ENCODE results near the gene MBP. TPM values are rescaled to one million over a fixed set of nuclear protein-coding genes. Genes with fewer than 3 reads are reported as not detected.
A peak's percentile ranks its signal among the peaks of the same experiment; 100 is the strongest.

Gene MBP
- total and polyA plus RNA-seq, 4 experiments from 2014 or later = 92.2 to 187 (median 149) TPM

DNA sequence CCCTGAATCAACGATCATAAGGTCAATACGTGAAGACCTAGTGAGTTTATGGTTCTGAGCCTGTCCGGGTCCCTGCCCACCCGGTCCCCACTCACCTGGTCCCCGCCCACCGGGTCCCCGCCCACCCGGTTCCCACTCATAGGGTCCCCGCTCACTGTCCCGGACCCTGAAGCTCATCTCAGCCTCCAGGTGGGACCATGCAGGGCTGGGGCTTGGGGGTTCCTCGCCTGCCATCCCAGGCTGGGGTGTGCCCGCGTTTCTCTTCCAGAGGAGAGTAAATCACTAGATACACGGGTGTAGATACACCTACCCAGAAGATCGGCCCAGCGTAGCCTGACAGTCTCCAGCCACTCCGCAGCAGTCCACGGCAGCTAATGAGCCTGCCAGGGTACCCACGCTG lies 131.5 kb downstream of the MBP start:
- POLR2A ChIA-PET (ENCODE audit: partially characterized antibody) = interaction anchor here (1.1 to 2.3 kb wide), 7 partner anchors 54 to 210 kb away, joined by 3 to 21 read pairs (median 3); partner anchors contain the start of gene MBP
- peaks cover 16 to 36% (median 23%) of the 10 kb centered on the region in 4 donors for H3K4me1 Mint-ChIP-seq
- H3K9me3 Mint-ChIP-seq = peaks cover 0 to 3% (median 0%) of the 10 kb centered on the region in 8 donors
- peaks cover 16% of the 10 kb centered on the region for H3K4me1 ChIP-seq (ENCODE audit: insufficient read depth, low read length)
- no peaks in the 10 kb centered on the region for H3K36me3 ChIP-seq (ENCODE audit: insufficient read depth, low read length)
- no peak for DNase-seq
- no peaks in the 10 kb centered on the region for H3K27me3 Mint-ChIP-seq
- H3K27ac Mint-ChIP-seq = peak overlapping the region in 1 of 7 donors; percentile 29
- H3K27me3 ChIP-seq (ENCODE audit: insufficient read depth, low read length) = no peaks in the 10 kb centered on the region
- H3K4me3 ChIP-seq (ENCODE audit: low read length in 2 of 2) = no peak overlapping the region
- no peaks in the 10 kb centered on the region for H3K36me3 Mint-ChIP-seq
- H3K4me3 Mint-ChIP-seq = no peak overlapping the region
- CTCF ChIA-PET (ENCODE audit: partially characterized antibody) = interaction anchor here (0.7 to 9.9 kb wide), 52 partner anchors 10 to 619 kb away, joined by 3 to 141 read pairs (median 4); partner anchors contain the start of gene MBP
- H3K9me3 ChIP-seq (ENCODE audit: control insufficient read depth in 1 of 2, low read length in 2 of 2) = no peaks in the 10 kb centered on the region
- intact Hi-C loops (cut with micrococcal nuclease) = loop anchor here (2.0 to 10.0 kb wide), 4 partner anchors 62 to 650 kb away; partner anchors contain the start of gene MBP
- H3K27ac ChIP-seq (ENCODE audit: low read depth, low read length) = no peak overlapping the region

DNA sequence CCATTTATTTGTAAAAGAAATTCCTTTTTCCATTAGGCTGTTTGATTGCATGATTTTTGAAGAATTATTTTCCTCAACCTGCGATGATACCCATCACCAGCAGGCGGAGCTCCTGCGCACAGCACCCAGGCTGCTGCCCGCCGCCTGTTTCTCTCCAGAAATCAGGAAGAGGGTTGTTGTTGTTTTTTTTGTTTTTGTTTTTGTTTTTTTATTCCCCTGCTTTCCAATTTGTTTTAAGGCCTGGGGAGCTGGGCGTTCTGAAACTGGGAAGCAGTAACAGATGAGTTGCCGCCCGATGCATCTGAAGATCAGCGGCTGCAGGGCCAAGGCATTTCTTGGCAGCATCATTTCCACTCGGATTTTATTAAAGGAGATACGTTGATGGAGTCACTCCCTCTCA lies 132.1 kb downstream of the MBP start:
- DNase-seq = peak in 4 of 5 donors; percentile 42 to 55 (median 44)
- Histone ChIP-seq H3K27me3 (ENCODE audit: insufficient read depth, low read length) (no peaks in the 10 kb centered on the region), H3K27ac (ENCODE audit: low read depth, low read length) (no peak overlapping the region), H3K4me3 (ENCODE audit: low read length in 2 of 2) (no peak overlapping the region), H3K4me1 (ENCODE audit: insufficient read depth, low read length) (peaks cover 12% of the 10 kb centered on the region), H3K9me3 (ENCODE audit: control insufficient read depth in 1 of 2, low read length in 2 of 2) (no peaks in the 10 kb centered on the region), H3K36me3 (ENCODE audit: insufficient read depth, low read length) (no peaks in the 10 kb centered on the region)
- Mint-ChIP-seq H3K27me3 (no peaks in the 10 kb centered on the region), H3K4me1 (peaks cover 14 to 31% (median 18%) of the 10 kb centered on the region in 4 donors), H3K4me3 (peak overlapping the region in 1 of 8 donors; percentile 0), H3K36me3 (peaks cover 0 to 3% of the 10 kb centered on the region in 2 donors), H3K27ac (peak overlapping the region in 4 of 7 donors; percentile 16 to 61 (median 32)), H3K9me3 (peaks cover 0 to 2% (median 0%) of the 10 kb centered on the region in 8 donors)
- intact Hi-C loops (cut with micrococcal nuclease) = loop anchor here (1.0 to 10.0 kb wide), 6 partner anchors 55 to 650 kb away; partner anchors contain the start of gene MBP
- POLR2A ChIA-PET (ENCODE audit: partially characterized antibody) = interaction anchor here (1.0 to 2.3 kb wide), 9 partner anchors 12 to 210 kb away, joined by 3 to 21 read pairs (median 3); partner anchors contain the start of gene MBP
- CTCF ChIA-PET (ENCODE audit: partially characterized antibody) = interaction anchor here (0.7 to 9.9 kb wide), 60 partner anchors 9 to 651 kb away, joined by 3 to 141 read pairs (median 4); partner anchors contain the start of gene MBP

DNA sequence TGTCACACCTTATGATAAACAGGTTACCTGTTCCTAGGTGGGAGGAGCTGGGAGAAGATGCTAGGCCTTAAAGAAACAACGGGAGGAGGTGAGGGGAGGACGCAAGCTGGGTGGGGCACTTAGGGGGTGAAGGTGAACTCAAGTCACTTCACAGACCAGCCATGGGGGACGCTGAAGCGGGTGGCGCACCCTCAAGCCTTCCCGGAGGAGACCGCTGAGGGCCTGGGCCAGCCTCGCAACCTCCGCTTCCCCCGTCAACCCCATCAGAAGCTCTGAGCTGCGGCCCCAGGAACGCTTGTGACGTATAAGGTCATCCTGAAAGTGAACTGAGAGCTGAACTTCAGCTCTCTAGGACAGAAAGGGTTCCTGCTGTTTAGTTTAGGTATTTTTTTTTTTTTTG lies 133.5 kb downstream of the MBP start:
- H3K4me1 Mint-ChIP-seq = peaks cover 4 to 17% (median 7%) of the 10 kb centered on the region in 4 donors
- peaks cover 0 to 4% of the 10 kb centered on the region in 2 donors for H3K36me3 Mint-ChIP-seq
- H3K36me3 ChIP-seq (ENCODE audit: insufficient read depth, low read length) = no peaks in the 10 kb centered on the region
- H3K9me3 ChIP-seq (ENCODE audit: control insufficient read depth in 1 of 2, low read length in 2 of 2) = no peaks in the 10 kb centered on the region
- H3K27ac ChIP-seq (ENCODE audit: low read depth, low read length) = no peak overlapping the region
- DNase-seq = no peak
- H3K4me3 Mint-ChIP-seq = no peak overlapping the region
- H3K4me3 ChIP-seq (ENCODE audit: low read length in 2 of 2) = no peak overlapping the region
- intact Hi-C loops (cut with micrococcal nuclease) = no loop called here
- H3K27me3 Mint-ChIP-seq = no peaks in the 10 kb centered on the region
- H3K9me3 Mint-ChIP-seq = peaks cover 0 to 2% (median 0%) of the 10 kb centered on the region in 8 donors
- peak overlapping the region in 1 of 7 donors; percentile 55 for H3K27ac Mint-ChIP-seq
- CTCF ChIA-PET (ENCODE audit: partially characterized antibody) = interaction anchor here (1.0 to 9.9 kb wide), 17 partner anchors 8 to 649 kb away, joined by 3 to 141 read pairs (median 6); no protein-coding TSS in a partner anchor
- H3K4me1 ChIP-seq (ENCODE audit: insufficient read depth, low read length) = no peaks in the 10 kb centered on the region
- no peaks in the 10 kb centered on the region for H3K27me3 ChIP-seq (ENCODE audit: insufficient read depth, low read length)
- POLR2A ChIA-PET (ENCODE audit: partially characterized antibody) = interaction anchor here (1.3 kb wide), 1 partner anchor 124 kb away, joined by 4 read pairs; no protein-coding TSS in a partner anchor

DNA sequence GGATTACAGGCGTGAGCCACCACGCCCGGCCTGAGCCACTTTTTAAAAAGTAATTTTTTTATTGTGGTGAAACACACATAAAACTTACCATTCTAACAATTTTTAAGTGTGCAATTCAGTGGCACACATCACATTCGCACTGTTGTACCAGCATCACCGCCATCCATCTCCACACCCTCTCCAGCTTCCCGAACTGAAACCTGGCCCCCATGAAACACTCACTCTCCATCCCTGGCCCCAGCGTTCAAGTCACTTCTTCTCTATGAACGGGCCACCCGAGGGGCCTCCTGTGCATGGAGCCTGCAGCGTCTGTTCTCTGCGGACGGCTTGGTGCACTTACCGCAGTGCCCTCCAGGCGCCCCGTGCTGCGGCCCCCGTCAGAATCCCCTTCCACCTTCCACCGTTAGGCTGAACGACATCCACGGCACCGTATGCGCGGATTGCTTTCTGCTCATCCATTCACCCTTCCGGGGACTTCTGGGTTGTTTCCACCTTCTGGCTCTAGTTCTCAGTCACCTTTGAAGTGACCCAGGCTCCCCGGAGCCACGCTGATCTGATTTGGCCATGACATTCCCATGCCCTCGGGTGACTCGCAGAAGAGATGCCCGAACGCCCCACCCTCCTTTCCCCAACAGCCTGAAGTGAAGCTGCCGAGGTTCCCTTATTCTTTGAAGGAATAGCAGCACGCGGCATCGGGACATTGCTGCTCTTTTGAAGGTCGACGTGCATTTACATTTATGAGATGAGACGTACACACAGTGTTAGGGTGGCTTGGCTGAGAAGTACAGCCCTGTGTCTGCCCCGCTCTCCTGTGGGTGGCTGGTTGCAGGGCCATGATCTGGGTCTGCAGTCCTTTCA lies 134.4 kb downstream of the MBP start:
- Histone ChIP-seq H3K27ac (ENCODE audit: low read depth, low read length) (no peak overlapping the region), H3K4me1 (ENCODE audit: insufficient read depth, low read length) (no peaks in the 10 kb centered on the region), H3K9me3 (ENCODE audit: control insufficient read depth in 1 of 2, low read length in 2 of 2) (no peaks in the 10 kb centered on the region), H3K36me3 (ENCODE audit: insufficient read depth, low read length) (no peaks in the 10 kb centered on the region), H3K27me3 (ENCODE audit: insufficient read depth, low read length) (no peaks in the 10 kb centered on the region), H3K4me3 (ENCODE audit: low read length in 2 of 2) (no peak overlapping the region)
- Mint-ChIP-seq H3K27me3 (no peaks in the 10 kb centered on the region), H3K9me3 (peaks cover 0 to 2% (median 0%) of the 10 kb centered on the region in 8 donors), H3K36me3 (peaks cover 0 to 4% of the 10 kb centered on the region in 2 donors), H3K27ac (peak overlapping the region in 2 of 7 donors; percentile 29 to 55), H3K4me1 (peaks cover 4 to 16% (median 6%) of the 10 kb centered on the region in 4 donors), H3K4me3 (no peak overlapping the region)
- ChIA-PET POLR2A (ENCODE audit: partially characterized antibody) (interaction anchor here (0.7 kb wide), 1 partner anchor 128 kb away, joined by 4 read pairs; no protein-coding TSS in a partner anchor), CTCF (ENCODE audit: partially characterized antibody) (interaction anchor here (1.4 to 9.9 kb wide), 8 partner anchors 14 to 213 kb away, joined by 3 to 141 read pairs (median 20); no protein-coding TSS in a partner anchor)
- intact Hi-C loops (cut with micrococcal nuclease) = no loop called here
- no peak for DNase-seq

DNA sequence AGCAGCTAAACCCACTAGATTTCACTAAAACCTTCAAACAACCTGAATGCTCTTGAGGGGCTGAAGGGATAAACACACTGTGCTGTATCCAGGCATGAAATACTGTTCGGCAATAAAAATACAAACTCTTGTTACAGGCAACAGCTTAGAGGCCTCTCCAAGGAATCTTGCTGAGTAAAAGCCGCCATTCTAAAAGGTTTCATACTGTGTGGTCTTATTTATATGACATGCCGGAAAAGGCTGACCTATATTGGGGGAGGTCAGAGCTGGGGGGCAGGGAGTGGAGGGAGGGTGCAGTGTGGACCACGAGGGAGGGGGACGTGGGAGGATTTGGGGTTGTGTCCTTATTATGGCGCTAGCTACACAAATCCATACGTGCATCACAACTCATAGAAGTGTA lies 136.2 kb downstream of the MBP start:
- Mint-ChIP-seq H3K27me3 (no peaks in the 10 kb centered on the region), H3K27ac (no peak overlapping the region), H3K36me3 (peaks cover 0 to 4% of the 10 kb centered on the region in 2 donors), H3K4me3 (no peak overlapping the region), H3K9me3 (peaks cover 0 to 2% (median 0%) of the 10 kb centered on the region in 8 donors), H3K4me1 (peaks cover 4 to 11% (median 6%) of the 10 kb centered on the region in 4 donors)
- no peak for DNase-seq
- Histone ChIP-seq H3K4me1 (ENCODE audit: insufficient read depth, low read length) (no peaks in the 10 kb centered on the region), H3K36me3 (ENCODE audit: insufficient read depth, low read length) (no peaks in the 10 kb centered on the region), H3K4me3 (ENCODE audit: low read length in 2 of 2) (no peak overlapping the region), H3K27ac (ENCODE audit: low read depth, low read length) (no peak overlapping the region), H3K9me3 (ENCODE audit: control insufficient read depth in 1 of 2, low read length in 2 of 2) (no peaks in the 10 kb centered on the region), H3K27me3 (ENCODE audit: insufficient read depth, low read length) (no peaks in the 10 kb centered on the region)
- POLR2A ChIA-PET (ENCODE audit: partially characterized antibody) = interaction anchor here (1.1 kb wide), 1 partner anchor 21 kb away, joined by 3 read pairs; no protein-coding TSS in a partner anchor
- CTCF ChIA-PET (ENCODE audit: partially characterized antibody) = interaction anchor here (0.6 to 2.0 kb wide), 10 partner anchors 11 to 411 kb away, joined by 3 to 11 read pairs (median 3); no protein-coding TSS in a partner anchor
- intact Hi-C loops (cut with micrococcal nuclease) = no loop called here

DNA sequence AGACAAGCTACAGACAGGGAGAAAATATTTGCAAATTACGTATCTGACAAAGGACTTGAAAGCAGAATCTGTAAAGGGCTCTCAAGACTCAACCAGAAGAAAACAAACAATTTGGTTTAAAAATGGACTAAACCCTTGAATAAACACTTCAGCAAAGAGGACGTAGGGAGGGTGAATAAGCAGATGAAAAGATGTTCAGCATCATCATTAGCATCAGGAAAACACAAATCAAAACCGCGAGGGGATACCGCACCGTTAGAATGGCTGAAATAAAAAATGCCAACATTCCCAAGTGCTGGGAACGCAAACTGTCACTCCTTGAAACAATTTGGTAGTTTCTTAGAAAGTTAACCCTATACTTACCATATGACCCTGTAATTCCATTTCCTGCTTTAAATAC lies 136.7 kb downstream of the MBP start:
- H3K4me1 Mint-ChIP-seq = peaks cover 4 to 7% (median 6%) of the 10 kb centered on the region in 4 donors
- ChIA-PET POLR2A (ENCODE audit: partially characterized antibody) (interaction anchor here (1.1 kb wide), 1 partner anchor 20 kb away, joined by 3 read pairs; no protein-coding TSS in a partner anchor), CTCF (ENCODE audit: partially characterized antibody) (interaction anchor here (1.1 to 2.0 kb wide), 7 partner anchors 10 to 218 kb away, joined by 3 to 11 read pairs (median 3); no protein-coding TSS in a partner anchor)
- no peak overlapping the region for H3K4me3 Mint-ChIP-seq
- Histone ChIP-seq H3K27me3 (ENCODE audit: insufficient read depth, low read length) (no peaks in the 10 kb centered on the region), H3K4me3 (ENCODE audit: low read length in 2 of 2) (no peak overlapping the region), H3K27ac (ENCODE audit: low read depth, low read length) (no peak overlapping the region), H3K9me3 (ENCODE audit: control insufficient read depth in 1 of 2, low read length in 2 of 2) (no peaks in the 10 kb centered on the region), H3K36me3 (ENCODE audit: insufficient read depth, low read length) (no peaks in the 10 kb centered on the region), H3K4me1 (ENCODE audit: insufficient read depth, low read length) (no peaks in the 10 kb centered on the region)
- H3K27ac Mint-ChIP-seq = no peak overlapping the region
- H3K27me3 Mint-ChIP-seq = no peaks in the 10 kb centered on the region
- peaks cover 0 to 5% (median 0%) of the 10 kb centered on the region in 8 donors for H3K9me3 Mint-ChIP-seq
- peaks cover 0 to 4% of the 10 kb centered on the region in 2 donors for H3K36me3 Mint-ChIP-seq
- no peak for DNase-seq
- intact Hi-C loops (cut with micrococcal nuclease) = no loop called here
